ENCODE measurements around the gene ADCY3.

Gene ADCY3

GRCh38 chr2:24827321-24828237, 92.5 kb downstream of the ADCY3 start:
- DNase-seq: peak; percentile 84 to 91

- DNase-seq: no peak
These were observed 93.3 kb downstream of the ADCY3 start for GRCh38 chr2:24826773-24827145.

- no peak for DNase-seq
These were observed 93.9 kb downstream of the ADCY3 start for GRCh38 chr2:24825883-24826772.

- no peak for DNase-seq
These were observed 94.8 kb downstream of the ADCY3 start for GRCh38 chr2:24824966-24825882.

GRCh38 chr2:24824071-24824588, 95.9 kb downstream of the ADCY3 start:
- DNase-seq: no peak

GRCh38 chr2:24822049-24822706, 97.9 kb downstream of the ADCY3 start:
- no peak for DNase-seq

- DNase-seq: no peak
These were observed 98.6 kb downstream of the ADCY3 start for GRCh38 chr2:24821433-24821891.

- no peak for DNase-seq
These were observed 99.2 kb downstream of the ADCY3 start for GRCh38 chr2:24820598-24821432.

- no peak for DNase-seq
These were observed 99.9 kb downstream of the ADCY3 start for GRCh38 chr2:24820175-24820513.

GRCh38 chr2:24819442-24820174, 100.4 kb downstream of the ADCY3 start:
- no peak for DNase-seq

- no peak for DNase-seq
These were observed 101.3 kb downstream of the ADCY3 start for GRCh38 chr2:24818721-24819167.

GRCh38 chr2:24816884-24817283, 103.2 kb downstream of the ADCY3 start:
- no peak for DNase-seq

GRCh38 chr2:24816404-24816803, 103.6 kb downstream of the ADCY3 start:
- DNase-seq: no peak

GRCh38 chr2:24815171-24815570, 104.9 kb downstream of the ADCY3 start:
- DNase-seq: no peak

GRCh38 chr2:24814516-24814915, 105.5 kb downstream of the ADCY3 start:
- DNase-seq: no peak

GRCh38 chr2:24813691-24814137, 106.3 kb downstream of the ADCY3 start:
- peak; percentile 23 to 29 for DNase-seq

- no peak for DNase-seq
These were observed 110.6 kb downstream of the ADCY3 start for GRCh38 chr2:24809316-24810007.

GRCh38 chr2:24806661-24807036, 113.4 kb downstream of the ADCY3 start:
- no peak for DNase-seq

All from hippocampal formation (tissue), 2 donors.